GM19397 (cell line): ENCODE results near the gene TLCD3B.

Experiments used
- ATAC-seq: cut with Tn5 transposase; IDR thresholded peaks from one replicate; pipeline ENCODE4 v1.9.1; 2021; ENCODE audit warnings: mild to moderate bottlenecking, moderate library complexity; ENCODE audit not compliant: unreplicated experiment

TLCD3B gene, protein sequence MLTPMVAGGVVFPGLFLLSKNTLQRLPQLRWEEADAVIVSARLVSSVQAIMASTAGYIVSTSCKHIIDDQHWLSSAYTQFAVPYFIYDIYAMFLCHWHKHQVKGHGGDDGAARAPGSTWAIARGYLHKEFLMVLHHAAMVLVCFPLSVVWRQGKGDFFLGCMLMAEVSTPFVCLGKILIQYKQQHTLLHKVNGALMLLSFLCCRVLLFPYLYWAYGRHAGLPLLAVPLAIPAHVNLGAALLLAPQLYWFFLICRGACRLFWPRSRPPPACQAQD

DNA sequence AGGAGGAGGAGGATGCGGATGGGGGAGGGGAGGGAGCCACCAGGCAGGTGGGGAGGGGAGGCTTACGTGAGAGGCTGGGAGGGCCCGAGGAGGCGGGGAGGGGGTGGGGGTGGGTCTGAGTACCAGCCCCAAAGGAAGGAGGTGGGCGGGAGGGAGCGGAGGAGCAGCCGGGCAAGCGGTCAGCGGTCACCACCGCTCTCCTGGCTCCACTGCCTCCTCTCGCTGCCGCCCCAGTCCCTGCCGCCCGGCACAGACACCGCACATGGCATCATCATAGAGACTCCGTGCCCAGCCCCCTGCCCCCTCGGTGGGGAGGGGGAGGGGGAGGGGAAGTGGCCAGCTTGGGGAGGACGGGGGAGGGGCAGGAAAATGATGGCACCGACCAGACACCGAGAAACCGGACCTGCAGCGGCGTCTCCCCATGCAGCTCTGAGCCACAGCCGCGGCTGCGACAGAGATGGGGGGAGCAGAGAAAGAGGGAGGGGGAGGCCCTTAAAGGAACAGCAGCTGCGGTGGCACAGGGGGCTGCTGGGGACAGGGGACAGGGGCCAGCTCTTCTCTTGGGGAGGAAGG lies at the start of gene TLCD3B:
TLCD3B (minus strand) TSS at position 431 of the 573 bp plus-strand sequence. CDS start 744 bp downstream, outside the sequence.
- ATAC-seq, result no peak

DNA sequence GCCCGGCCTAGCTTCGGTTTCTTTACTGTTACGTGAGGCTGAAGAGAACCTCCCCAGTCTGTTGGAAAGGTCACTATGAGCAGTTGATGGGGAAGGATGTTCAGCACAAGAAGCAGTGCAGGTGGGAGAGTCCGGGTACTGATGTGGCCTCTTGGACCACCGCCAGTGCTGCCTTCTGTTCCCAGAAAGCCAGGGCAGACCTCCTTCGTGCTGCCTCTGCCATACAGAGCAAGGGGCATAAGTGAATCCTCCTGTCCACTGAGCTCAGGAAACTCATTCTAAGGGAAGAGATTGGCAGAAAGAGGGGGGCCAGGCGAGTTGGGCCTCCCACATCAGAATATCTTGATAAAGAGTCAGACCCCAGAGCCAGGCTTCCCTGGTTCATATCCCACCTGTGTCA lies 48.4 kb upstream of the TLCD3B start:
- ATAC-seq, result no peak

DNA sequence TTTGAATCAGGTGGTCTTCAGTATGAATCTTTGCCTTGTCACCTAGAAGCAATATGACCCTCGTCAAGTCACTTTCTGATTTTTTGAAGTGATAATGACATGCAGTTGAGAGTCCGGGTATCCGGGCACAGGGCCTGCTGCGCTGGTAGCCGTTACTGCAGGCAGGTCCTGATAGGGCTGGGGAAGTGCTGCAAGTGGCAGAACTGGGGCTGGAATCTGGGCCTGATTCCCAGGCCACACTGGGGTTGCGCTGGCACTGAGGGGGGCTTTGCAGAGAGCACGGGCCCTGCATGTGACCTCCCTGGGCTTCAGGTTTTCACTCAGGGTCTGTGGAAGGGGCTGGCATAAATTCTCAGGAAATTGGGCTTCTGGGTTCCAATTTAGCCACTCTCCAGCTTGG lies 47.7 kb upstream of the TLCD3B start:
- ATAC-seq, result no peak

DNA sequence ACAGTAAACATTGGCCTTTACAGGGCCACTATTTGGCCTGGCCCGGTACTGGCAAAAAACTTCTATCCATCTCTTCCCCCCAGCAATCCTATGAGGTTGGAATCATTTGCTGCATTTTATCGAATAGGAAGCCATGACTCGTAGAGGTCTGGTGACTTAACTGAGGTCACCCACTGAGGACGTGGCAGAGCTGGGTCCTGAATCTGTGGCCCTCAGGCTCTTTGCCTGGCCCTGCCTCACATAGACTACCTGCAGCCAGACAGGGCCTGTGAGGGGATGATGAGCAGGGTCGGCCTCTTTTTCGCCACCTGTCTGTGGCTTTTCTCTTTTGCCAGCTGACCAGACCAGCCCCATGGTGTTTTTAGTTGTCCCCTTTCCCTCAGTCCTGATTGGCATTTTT lies 46.6 kb upstream of the TLCD3B start:
- ATAC-seq, result no peak

DNA sequence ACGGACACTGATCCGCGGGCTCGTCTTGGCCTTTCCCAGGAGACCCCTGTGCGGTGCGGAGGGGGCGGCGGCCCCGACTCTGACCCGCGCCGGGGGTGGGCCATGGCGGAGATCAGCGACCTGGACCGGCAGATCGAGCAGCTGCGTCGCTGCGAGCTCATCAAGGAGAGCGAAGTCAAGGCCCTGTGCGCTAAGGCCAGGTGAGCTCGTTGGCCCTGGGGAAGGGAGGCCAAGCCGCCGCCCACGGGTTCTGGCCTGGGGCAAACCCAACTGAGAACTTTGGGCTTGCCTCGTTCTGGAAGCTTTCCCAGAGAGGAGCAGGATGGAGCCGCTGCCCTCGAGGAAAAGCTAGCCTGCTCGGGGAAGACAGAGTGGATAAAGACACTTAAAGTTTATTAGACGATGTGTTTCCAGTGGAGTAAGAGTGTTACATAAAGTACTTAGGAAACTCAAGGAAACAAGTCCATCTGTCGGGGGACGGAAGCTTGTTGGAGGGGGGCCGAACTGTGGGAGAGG lies 45.3 kb upstream of the TLCD3B start:
- ATAC-seq, result peak; percentile 33

DNA sequence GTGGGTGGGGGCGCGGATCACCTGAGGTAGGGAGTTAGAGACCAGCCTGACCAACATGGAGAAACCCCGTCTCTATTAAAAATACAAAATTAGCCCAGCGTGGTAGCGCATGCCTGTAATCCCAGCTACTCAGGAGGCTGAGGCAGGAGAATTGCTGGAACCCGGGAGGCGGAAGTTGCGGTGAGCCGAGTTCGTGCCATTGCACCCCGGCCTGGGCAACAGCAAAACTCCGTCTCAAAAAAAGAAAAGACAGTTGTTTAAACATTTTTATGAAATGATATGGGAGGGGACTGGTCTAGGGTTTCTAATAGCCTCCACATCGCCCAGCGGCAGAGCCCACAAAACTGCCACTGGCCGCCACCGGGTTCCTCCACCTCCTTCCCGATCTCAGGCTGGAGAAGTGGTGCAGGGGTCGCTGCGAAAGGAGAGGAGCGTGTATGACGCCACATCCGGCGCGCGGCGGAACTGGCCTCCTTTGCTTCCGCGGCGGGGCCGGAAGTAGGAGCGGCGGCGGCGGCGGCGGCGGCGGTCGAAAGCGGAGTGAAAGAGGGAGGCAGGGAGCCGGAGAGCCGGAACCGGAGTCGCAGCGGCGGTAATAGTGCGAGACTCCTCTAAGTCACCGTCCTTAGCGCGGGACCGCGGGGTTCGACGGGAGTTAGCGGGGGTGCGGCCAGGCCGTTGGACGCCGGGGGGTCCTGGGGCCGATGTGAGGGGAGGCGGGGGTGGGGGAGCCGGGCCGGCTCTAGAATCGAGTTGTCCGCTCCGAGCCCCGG lies 44.6 kb upstream of the TLCD3B start, which contains the start of gene PPP4C:
PPP4C (plus strand) TSS at position 492 of the 773 bp plus-strand sequence. CDS start 384 bp downstream, outside the sequence.
- peak; percentile 82 for ATAC-seq

DNA sequence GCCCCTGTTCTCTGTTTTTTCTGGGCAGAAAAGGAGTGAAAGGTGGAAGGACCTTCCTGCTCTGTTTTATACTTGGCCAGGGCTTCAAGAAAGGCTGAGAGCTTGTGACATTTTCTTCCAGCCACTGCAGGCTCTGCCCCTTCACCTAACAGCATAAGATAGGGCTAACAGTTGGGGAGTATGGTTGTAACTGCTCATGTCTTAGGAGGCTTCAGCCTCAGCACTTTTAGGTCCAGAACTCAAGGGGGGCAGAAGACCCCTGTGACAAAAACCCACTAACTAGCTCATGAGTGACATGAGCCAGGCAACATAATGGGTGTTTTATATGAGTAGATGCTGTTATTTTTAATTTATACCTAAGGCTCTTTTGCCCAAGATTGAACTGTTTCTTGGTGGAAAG lies 39.4 kb upstream of the TLCD3B start:
- no peak for ATAC-seq

DNA sequence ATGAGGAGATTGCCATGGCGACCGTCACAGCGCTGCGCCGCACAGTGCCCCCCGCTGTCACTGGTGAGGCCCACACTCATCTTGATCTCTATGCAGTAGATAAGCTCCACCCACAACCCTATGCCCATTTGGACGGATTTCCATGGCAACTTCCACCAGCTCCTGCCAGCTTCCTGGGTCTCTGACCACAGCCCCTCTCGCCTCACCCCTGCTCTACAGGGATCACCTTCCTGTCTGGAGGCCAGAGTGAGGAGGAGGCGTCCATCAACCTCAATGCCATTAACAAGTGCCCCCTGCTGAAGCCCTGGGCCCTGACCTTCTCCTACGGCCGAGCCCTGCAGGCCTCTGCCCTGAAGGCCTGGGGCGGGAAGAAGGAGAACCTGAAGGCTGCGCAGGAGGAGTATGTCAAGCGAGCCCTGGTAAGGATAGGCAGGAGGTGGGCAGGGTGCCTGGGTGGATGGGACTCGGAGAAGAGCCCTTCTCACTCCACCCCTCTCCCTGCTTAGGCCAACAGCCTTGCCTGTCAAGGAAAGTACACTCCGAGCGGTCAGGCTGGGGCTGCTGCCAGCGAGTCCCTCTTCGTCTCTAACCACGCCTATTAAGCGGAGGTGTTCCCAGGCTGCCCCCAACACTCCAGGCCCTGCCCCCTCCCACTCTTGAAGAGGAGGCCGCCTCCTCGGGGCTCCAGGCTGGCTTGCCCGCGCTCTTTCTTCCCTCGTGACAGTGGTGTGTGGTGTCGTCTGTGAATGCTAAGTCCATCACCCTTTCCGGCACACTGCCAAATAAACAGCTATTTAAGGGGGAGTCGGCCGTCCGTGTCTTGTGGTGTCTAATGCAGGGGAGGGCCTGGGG lies 38.8 kb upstream of the TLCD3B start:
- no peak for ATAC-seq

DNA sequence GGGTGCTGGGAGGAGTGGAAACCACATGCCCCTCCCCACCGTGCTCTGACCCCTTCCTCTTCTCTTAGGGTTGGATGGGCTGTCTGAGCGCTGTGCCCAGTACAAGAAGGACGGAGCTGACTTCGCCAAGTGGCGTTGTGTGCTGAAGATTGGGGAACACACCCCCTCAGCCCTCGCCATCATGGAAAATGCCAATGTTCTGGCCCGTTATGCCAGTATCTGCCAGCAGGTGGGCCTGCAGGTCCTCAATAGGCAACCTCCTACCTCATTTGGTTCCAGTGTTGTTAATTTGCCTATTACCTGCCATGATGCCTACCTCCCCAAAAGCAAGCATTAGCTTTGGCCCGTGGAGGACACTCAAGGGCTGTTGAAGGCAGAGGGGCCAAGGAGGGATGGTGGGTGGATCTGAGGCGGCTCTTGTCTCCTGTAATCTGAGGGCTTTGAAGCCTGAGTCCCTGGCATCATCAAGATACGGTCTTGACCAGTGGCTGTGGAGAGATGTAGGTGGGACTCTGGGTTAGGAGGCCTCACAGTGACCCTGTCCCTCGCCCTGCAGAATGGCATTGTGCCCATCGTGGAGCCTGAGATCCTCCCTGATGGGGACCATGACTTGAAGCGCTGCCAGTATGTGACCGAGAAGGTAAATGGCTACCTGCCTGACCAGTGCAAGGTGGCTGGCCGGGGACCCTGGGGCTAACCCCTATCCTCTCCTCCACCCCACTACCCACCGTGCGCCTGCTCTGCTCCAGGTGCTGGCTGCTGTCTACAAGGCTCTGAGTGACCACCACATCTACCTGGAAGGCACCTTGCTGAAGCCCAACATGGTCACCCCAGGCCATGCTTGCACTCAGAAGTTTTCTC lies 37.9 kb upstream of the TLCD3B start:
- ATAC-seq, result no peak

DNA sequence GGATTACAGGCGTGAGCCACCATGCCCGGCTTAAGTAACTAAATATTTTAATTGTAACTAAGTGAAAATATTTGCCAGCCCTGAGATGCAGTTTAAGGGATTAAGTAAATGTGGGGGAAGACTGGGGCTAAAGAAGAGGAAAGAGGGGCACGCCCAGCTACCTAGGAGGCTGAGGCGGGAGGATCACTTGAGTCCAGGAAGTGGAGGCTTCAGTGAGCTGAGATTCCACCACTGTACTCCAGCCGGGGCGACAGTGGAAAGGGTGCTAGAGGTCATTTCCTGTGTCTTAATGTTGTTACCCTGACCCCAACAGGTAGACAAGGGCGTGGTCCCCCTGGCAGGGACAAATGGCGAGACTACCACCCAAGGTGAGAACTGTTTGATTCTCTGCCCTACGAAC lies 37.3 kb upstream of the TLCD3B start:
- ATAC-seq, result no peak

DNA sequence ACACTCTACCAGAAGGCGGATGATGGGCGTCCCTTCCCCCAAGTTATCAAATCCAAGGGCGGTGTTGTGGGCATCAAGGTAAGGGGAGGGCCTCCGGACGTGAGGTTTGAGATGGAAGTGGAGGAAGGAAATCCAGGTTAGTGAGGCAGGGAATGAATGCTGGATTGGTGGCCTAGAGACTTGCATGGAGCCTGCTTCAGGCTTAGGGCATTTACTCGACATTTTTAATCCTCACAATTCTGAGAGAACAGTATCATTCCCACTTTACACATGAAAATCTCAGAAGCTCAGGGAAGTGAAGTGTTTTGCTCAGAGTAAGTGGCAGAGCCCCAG lies 36.5 kb upstream of the TLCD3B start:
- no peak for ATAC-seq

DNA sequence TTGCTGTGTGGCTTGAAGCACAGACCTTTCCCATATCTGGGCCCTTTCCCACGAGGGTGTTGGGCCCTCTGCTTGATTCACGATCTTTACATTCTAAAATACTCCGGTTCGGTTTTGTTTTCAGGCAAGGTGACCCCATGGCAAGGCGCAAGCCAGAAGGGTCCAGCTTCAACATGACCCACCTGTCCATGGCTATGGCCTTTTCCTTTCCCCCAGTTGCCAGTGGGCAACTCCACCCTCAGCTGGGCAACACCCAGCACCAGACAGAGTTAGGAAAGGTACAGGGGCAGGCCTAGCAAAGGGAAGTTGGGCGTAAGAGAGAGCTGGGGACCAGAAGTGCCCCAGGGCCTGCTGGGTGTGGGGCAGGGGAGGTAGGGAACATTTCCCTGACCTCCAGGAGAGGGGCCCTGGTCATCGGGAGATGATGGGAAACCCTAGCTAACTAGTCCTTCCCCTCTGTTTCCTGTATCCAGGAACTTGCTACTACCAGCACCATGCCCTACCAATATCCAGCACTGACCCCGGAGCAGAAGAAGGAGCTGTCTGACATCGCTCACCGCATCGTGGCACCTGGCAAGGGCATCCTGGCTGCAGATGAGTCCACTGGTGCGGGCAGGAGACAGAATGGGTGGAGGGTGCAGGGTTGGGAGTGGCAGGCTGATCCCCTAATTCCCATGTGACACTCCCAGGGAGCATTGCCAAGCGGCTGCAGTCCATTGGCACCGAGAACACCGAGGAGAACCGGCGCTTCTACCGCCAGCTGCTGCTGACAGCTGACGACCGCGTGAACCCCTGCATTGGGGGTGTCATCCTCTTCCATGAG lies 35.9 kb upstream of the TLCD3B start:
- ATAC-seq, result no peak

DNA sequence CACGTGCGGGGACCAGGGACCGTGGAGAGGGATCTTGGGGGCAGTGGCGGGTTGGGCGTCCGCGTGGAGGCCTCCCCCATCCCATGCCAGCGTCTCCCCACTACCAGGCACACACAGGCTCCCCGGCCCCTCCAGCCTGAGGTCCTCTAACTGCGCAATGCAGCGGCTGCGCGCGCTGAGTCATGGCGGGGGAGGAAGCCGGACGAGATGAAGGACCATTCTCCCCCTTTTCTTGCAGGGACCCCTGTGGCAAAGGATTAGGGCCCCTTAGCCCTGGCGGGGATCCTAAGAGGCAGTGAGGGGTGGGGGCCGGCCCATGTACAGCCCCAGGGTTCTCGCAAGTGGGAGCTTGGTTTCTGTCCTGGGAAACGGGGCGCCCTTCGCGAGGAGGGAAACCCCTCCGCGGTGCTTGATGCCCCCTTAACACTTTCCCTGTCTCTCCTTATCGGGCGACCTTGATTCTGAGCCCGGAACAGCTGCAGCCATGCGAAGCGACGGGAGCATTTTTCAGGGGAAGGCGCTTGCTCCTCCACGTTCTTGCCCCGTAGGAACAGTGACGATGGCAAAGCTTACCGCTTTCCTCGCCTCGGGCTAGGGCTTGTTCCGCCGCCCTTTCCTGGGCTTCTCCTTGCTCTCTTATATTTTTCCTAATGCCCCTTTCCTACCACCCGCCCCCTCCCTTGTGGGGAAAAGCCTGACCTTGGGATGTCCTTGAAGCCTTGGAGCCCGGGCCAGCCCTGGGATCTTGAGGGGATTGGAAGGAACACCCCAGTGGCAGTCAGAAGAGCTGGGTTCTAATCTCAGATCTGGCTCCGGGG lies 35.1 kb upstream of the TLCD3B start:
- ATAC-seq, result peak; percentile 1

DNA sequence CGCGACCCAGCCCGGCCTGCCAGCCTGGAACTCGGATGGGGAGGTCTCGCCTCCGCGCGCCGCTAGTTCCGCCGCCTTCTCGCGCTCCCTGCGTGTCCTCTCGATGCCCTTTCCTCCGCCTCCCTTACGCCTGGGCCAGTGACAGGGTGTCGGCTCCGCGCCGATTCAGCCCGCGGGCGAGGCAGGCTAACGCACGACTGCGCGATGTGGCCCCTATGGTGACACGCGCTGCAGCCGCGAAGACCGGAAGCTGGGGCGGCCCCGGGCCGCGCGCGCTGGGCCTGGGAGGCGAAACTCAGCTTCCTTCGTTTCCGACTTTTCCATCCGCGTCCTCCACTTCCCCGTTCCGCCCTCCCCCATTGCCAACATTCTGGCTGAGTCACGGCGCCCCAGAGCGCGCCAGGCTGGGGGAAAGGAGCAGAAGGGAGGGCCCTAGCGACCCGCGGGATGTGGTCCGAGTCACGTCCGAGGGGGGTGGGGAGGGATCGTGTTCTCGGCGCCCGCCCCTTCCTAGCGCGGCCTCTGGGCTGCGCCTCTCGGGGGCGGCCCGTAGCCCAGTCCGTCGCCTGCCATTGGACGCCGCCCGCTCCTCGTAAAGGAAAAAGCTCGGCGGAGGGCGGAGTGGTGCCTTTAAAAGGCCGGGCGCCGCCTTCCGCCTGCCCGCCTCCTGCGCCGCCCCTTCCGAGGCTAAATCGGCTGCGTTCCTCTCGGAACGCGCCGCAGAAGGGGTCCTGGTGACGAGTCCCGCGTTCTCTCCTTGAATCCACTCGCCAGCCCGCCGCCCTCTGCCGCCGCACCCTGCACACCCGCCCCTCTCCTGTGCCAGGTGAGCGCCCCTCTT lies 34.3 kb upstream of the TLCD3B start, which contains the start of gene ALDOA:
ALDOA (plus strand) TSS at position 659 of the 841 bp plus-strand sequence. CDS start 1,138 bp downstream, outside the sequence.
- peak; percentile 77 for ATAC-seq

DNA sequence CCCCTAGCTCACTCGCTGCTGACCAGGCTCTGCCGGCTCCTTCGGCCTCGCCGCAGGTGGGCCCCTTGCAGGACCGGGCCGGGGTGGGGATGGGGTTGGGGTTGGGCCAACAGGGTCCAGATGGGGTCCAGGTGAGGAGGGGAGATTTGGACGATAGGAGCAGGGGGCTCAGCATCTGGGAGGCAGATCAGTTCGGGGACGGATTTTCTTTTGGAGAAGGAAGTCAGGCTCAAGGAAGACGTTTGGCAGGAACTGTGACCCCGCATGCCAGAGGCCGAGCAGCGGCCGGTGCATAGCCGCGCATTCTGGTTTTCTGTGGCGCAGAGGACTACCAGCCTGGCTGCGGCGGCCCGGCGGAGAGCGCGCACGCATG lies 33.6 kb upstream of the TLCD3B start:
- ATAC-seq, result peak; percentile 2

DNA sequence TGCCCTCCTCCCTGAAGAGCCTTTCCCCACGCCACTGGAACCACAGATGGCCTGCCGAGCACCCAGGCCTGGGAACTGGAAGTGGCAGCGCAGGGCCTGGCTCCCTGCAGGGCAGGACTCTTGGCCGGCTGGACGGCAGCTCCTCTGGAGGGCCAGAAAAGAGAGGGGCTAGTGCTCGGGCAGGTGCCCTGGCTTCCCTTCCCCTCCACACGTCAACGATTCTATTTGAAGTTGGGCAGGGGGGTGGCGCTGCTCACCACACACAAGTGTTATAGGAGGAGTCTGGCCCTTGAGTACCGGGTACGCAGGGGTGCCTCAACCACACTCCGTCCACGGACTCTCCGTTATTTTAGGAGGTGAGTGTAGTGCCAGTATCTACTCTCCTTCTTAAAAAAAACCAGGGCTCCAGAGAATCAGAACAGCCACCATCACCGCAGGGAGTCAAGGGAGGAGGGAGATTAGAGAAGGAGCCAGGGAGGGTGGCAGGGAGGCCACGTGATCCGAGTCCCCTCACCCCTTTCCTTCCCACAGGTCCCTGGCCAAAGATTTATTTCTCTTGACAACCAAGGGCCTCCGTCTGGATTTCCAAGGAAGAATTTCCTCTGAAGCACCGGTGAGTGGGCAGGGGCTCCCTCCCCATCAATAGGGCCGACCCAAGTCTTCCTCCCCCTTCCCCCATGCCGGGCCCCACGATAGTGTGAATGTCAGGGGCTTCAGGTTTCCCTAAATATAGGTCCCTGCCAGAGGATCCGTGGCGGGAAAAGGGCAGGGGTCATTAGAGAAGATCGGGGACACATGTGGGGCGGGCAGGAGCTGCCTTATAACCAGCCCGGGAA lies 33.0 kb upstream of the TLCD3B start:
- no peak for ATAC-seq
